GM18858 (cell line): ENCODE data around the gene TMOD4.

Experiments used
- ATAC-seq: cut with Tn5 transposase; IDR thresholded peaks from one replicate; pipeline ENCODE4 v1.9.1; 2021; ENCODE audit not compliant: unreplicated experiment

The TMOD4 gene

GRCh38 chr1:151143986-151144385 lies 31.8 kb downstream of the TMOD4 start:
- ATAC-seq: no peak

GRCh38 chr1:151143057-151143435 lies 32.7 kb downstream of the TMOD4 start:
- ATAC-seq: no peak

GRCh38 chr1:151142411-151143056 lies 33.2 kb downstream of the TMOD4 start:
- ATAC-seq: no peak

- no peak for ATAC-seq
Measured at GRCh38 chr1:151137789-151138188, 38.0 kb downstream of the TMOD4 start.

GRCh38 chr1:151135433-151136385 lies 40.1 kb downstream of the TMOD4 start:
- no peak for ATAC-seq

GRCh38 chr1:151134991-151135390 lies 40.8 kb downstream of the TMOD4 start:
- no peak for ATAC-seq

- no peak for ATAC-seq
Measured at GRCh38 chr1:151134396-151134795, 41.4 kb downstream of the TMOD4 start.

GRCh38 chr1:151133018-151133806 lies 42.6 kb downstream of the TMOD4 start:
- ATAC-seq: no peak

- no peak for ATAC-seq
Measured at GRCh38 chr1:151132335-151133017, 43.3 kb downstream of the TMOD4 start.

- ATAC-seq: no peak
Measured at GRCh38 chr1:151131701-151132334, 44.0 kb downstream of the TMOD4 start.

- no peak for ATAC-seq
Measured at GRCh38 chr1:151130987-151131586, 44.7 kb downstream of the TMOD4 start.

GRCh38 chr1:151128800-151129199 lies 47.0 kb downstream of the TMOD4 start:
- no peak for ATAC-seq

- ATAC-seq: no peak
Measured at GRCh38 chr1:151124763-151125403, 50.9 kb downstream of the TMOD4 start.
